Measurements from ENCODE around the gene REX1BD. TPM values are rescaled to one million over a fixed set of nuclear protein-coding genes. Genes with fewer than 3 reads are reported as not detected.

Gene REX1BD
- total and polyA plus RNA-seq, 2 of the 8 experiments (the other 6 are each of a cell fraction or from before 2014, with no cell fraction given), result 56.8 to 62.7 TPM

GRCh38 chr19:18551631-18552030 lies 37.0 kb upstream of the REX1BD start (continued):
- TF ChIP-seq MAX (IDR thresholded peaks at IDR 0.05), result no peak
- TF ChIP-seq ZNF274 (IDR thresholded peaks at IDR 0.05; ENCODE audit: borderline replicate concordance, extremely low read depth, low read length), result no peak
